Adrenal gland (tissue), 12 donors: ENCODE measurements around the gene ADSL. TPM values are rescaled to one million over a fixed set of nuclear protein-coding genes. Genes with fewer than 3 reads are reported as not detected.

Experiments
- DNase-seq, 7 donors: peaks; one replicate each; pipeline ENCODE4 v3.0.0-alpha.2; 2019 to 2020
- H3K27ac ChIP-seq, 5 donors: fragments of 200-600 bp; sonication (generic) in 4 of 5; 1 replicate in 3 of 5; 2 replicates in 2 of 5; pipeline versions ENCODE4 v1.5.1 to v1.8.0; 2016 to 2020; ENCODE audit warnings: mild to moderate bottlenecking in 1 of 5
- H3K27me3 ChIP-seq: fragments of 200-600 bp; 2 replicates; pipeline ENCODE4 v1.8.0; 2021
- H3K36me3 ChIP-seq, 2 donors: fragments of 200-600 bp; replicated peaks in 1 of 2; 1 replicate in 1 of 2; 2 replicates in 1 of 2; pipeline versions ENCODE4 v1.5.1 to v1.8.0; 2018 to 2022
- H3K4me1 ChIP-seq, 2 donors: fragments of 200-600 bp; replicated peaks in 1 of 2; 1 replicate in 1 of 2; 2 replicates in 1 of 2; pipeline versions ENCODE4 v1.5.1 to v1.8.0; 2018 to 2021
- H3K4me3 ChIP-seq, 4 donors: fragments of 200-600 bp; sonication (generic) in 3 of 4; one replicate each; pipeline ENCODE4 v1.5.1; 2016 to 2018
- H3K9me3 ChIP-seq, 3 donors: fragments of 200-600 bp; sonication (generic) in 1 of 3; replicated peaks in 1 of 3; 1 replicate in 2 of 3; 2 replicates in 1 of 3; pipeline versions ENCODE4 v1.5.1 to v1.8.0; 2016 to 2021
- CTCF ChIP-seq, 6 experiments: fragments of 450-650 bp in 4 of 6; fragments of 200-600 bp in 2 of 6; sonication (generic) in 1 of 6; IDR thresholded peaks; 1 replicate in 5 of 6; 2 replicates in 1 of 6; pipeline versions ENCODE4 v1.5.1 to v1.8.0; 2016 to 2021; ENCODE audit warnings: antibody characterized with exemption in 6 of 6, mild to moderate bottlenecking in 2 of 6, moderate library complexity in 1 of 6
- POLR2A ChIP-seq, 2 donors: fragments of 450-650 bp; IDR thresholded peaks; one replicate each; pipeline ENCODE4 v1.6.1; 2017; ENCODE audit warnings: antibody characterized with exemption in 2 of 2, mild to moderate bottlenecking in 2 of 2, moderate library complexity in 1 of 2
- WGBS, 4 donors: extraction: QIAGEN DNeasy Blood & Tissue Kit in 2 of 4; methylation state at CpG; one replicate each; pipeline versions ENCODE4 v1.1.5 to v1.1.7; 2013 to 2017; 5-methylcytosine and 5-hydroxymethylcytosine counted together
- intact Hi-C, 2 donors: fragments of 100-400 bp; cut with DNase I; formaldehyde crosslinking; loops; one replicate each; pipeline versions ENCODE4 v1.14.1 to v1.15.0; 2022 to 2023
- polyA plus RNA-seq, 3 donors: library from polyadenylated mRNA; stranded (reverse); fragments of 200-250 nt in 2 of 3; fragments of 350-450 nt in 1 of 3; fragmentation: Illumina TruSeq in 1 of 3; extraction: RNeasy Lipid Tissue Mini Kit (QIAGEN cat#74804) in 1 of 3; gene quantifications; one replicate each; pipeline ENCODE4 v1.2.3, GENCODE V29; 2013 to 2014
- total RNA-seq, 9 donors: library from RNA; depleted of rRNA in 4 of 9; stranded (reverse); fragments of >200 nt in 4 of 9; fragments of 120-200 nt in 1 of 9; fragmentation: NEBNext Ultra II Directional in 1 of 9; extraction: Animal tissue kit (Norgen Biotek cat#: 25700) in 1 of 9; gene quantifications; one replicate each; pipeline versions ENCODE4 v1.1.0 to v1.2.4, GENCODE V29; 2013 to 2023
- donor health status: healthy with polysubstance abuse.
- donor health status: Bipolar disorder and iron deficiency.
- donor health status: DM: yes; HTN: yes; CAD: no.
- donor health status: DM: no; HTN: no; CAD: no.
- donor health status: DM: no; HTN: no; CAD: no.
- donor health status: DM: yes; HTN: yes; CAD: no.

The ADSL gene
- total and polyA plus RNA-seq, 12 donors, result 26.8 to 107 (median 57.5) TPM

DNA sequence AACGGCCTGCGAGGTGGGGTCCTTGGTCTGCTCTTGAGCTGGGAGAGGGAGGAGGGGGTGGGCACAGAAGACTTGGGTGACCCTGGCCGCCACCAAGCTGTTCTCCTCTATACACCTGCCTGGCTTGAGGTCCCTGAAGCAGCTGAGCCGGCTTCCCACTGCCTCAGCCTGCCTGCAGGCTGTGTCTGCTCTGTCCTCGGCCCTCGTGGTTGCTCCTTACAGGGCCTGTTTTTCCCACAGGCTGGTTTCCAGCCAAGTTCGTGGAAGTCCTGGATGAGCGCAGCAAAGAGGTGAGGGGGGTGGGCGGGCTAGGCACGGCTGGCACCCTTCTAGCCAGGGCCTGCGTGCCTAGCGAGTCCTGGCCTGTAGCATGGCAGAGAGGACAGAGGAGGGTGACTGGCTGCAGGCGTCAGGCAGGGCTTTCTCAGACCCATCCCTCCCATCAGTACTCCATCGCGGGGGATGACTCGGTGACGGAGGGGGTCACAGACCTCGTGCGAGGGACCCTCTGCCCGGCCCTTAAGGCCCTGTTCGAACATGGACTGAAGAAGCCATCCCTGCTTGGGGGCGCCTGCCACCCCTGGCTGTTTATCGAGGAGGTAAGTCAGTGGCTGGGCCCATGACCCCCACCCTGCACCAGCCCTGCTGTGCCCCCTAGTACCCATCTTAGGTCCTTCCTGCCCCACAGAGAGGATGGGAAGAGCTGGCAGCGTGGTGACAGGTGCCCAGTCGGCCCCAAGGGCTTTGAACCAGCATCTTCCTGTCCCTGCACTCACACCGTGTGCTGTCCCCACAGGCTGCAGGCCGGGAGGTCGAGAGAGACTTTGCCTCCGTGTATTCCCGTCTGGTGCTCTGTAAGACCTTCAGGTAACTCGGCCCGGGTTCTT lies 61.8 kb downstream of the ADSL start:
- Histone ChIP-seq H3K4me3 (no peak overlapping the region), H3K9me3 (no peaks in the 10 kb centered on the region), H3K36me3 (peaks cover 0 to 81% of the 10 kb centered on the region in 2 donors), H3K27ac (no peak overlapping the region), H3K4me1 (no peaks in the 10 kb centered on the region), H3K27me3 (no peaks in the 10 kb centered on the region)
- no peak for DNase-seq
- no peak for TF ChIP-seq CTCF (IDR thresholded peaks at IDR 0.05)
- no peak for TF ChIP-seq POLR2A (IDR thresholded peaks at IDR 0.05)
- intact Hi-C loops, result no loop called here
- 89 to 96% (median 91%) methylated on average over 9 to 32 of the region's 32 CpGs for WGBS, 4 donors

GRCh38 chr22:40408718-40409612 lies 62.7 kb downstream of the ADSL start:
- TF ChIP-seq POLR2A (IDR thresholded peaks at IDR 0.05), result no peak
- DNase-seq, result no peak
- Histone ChIP-seq H3K4me1 (no peaks in the 10 kb centered on the region), H3K27me3 (no peaks in the 10 kb centered on the region), H3K9me3 (no peaks in the 10 kb centered on the region), H3K36me3 (peaks cover 0 to 79% of the 10 kb centered on the region in 2 donors), H3K4me3 (no peak overlapping the region), H3K27ac (no peak overlapping the region)
- 90 to 93% (median 92%) methylated on average over 9 to 21 of the region's 21 CpGs for WGBS, 4 donors
- intact Hi-C loops, result no loop called here

DNA sequence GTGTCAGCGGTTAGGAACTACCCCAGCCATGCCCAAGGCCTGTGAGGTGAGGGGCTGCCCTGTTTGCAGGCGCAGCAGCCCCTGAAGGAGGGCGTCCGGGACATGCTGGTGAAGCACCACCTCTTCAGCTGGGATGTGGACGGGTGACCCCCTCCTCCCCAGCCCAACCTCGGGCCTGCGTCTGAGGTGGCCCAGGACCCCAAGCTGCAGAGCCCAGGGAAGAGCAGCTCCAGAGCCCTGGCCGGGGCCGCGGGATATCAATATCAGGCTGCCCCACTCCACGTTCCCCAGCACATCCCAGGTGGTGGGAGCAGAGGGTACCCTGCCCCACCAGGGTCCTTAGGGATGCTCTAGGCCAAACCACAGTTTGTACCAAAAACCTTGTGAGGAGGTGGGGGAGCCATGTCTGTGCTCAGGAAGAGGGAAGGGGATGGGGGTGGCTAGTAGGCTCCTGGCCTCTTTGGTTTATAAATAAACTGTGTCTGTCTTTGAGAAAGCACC lies 63.4 kb downstream of the ADSL start:
- intact Hi-C loops, result no loop called here
- 94 to 95% (median 95%) methylated on average over 4 to 11 of the region's 11 CpGs; no CpG with 5 or more reads in 1 of the 4 donors for WGBS, 4 donors
- no peaks in the 10 kb centered on the region for H3K9me3 ChIP-seq
- H3K4me1 ChIP-seq, result no peaks in the 10 kb centered on the region
- no peaks in the 10 kb centered on the region for H3K27me3 ChIP-seq
- no peak overlapping the region for H3K4me3 ChIP-seq
- no peak for TF ChIP-seq CTCF (IDR thresholded peaks at IDR 0.05)
- no peak for TF ChIP-seq POLR2A (IDR thresholded peaks at IDR 0.05)
- peaks cover 0 to 72% of the 10 kb centered on the region in 2 donors for H3K36me3 ChIP-seq
- DNase-seq, result no peak
- no peak overlapping the region for H3K27ac ChIP-seq

DNA sequence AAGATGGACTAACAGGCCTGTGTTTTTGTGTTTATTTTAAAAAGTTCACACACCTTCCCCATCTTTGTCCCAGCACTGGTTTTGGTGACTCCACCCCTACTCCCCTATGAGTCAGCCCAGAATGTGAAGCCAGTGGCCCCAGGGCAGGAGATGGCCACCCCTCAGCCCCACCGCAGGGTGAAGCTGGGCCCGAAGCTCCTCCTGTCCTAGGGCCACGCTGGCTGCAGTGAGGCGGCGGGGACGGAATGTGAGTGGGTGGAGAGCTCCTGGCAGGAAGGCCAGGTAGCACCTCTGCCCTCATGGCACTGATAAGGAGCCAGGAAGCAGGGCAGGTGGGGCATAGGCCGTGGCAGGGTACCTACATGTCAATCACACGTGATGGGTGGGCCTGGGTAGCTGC lies 64.0 kb downstream of the ADSL start:
- WGBS, 4 donors, result 91 to 95% (median 93%) methylated on average over 8 of the region's 8 CpGs
- intact Hi-C loops, result no loop called here
- Histone ChIP-seq H3K4me3 (no peak overlapping the region), H3K27ac (peak overlapping the region in 1 of 5 donors; percentile 20), H3K27me3 (no peaks in the 10 kb centered on the region), H3K36me3 (peaks cover 0 to 66% of the 10 kb centered on the region in 2 donors), H3K9me3 (no peaks in the 10 kb centered on the region), H3K4me1 (no peaks in the 10 kb centered on the region)
- TF ChIP-seq POLR2A (IDR thresholded peaks at IDR 0.05) (no peak), CTCF (IDR thresholded peaks at IDR 0.05) (no peak)
- DNase-seq, result no peak
